Measurements from ENCODE around the gene FARSB. TPM values are rescaled to one million over a fixed set of nuclear protein-coding genes. Genes with fewer than 3 reads are reported as not detected.

FARSB gene
- total RNA-seq, 1 donor from 2014 or later, result 48.9 TPM

- Mint-ChIP-seq H3K27ac (no peak overlapping the region), H3K27me3 (ENCODE audit: insufficient read depth) (no peaks in the 10 kb centered on the region), H3K36me3 (ENCODE audit: low read depth) (peaks cover 18% of the 10 kb centered on the region), H3K4me1 (ENCODE audit: low read depth) (peaks cover 8% of the 10 kb centered on the region), H3K4me3 (no peak overlapping the region), H3K9me3 (no peaks in the 10 kb centered on the region)
- DNase-seq (ENCODE audit: low spot score), result no peak
- intact Hi-C loops (cut with micrococcal nuclease), result loop anchor here (1.0 to 2.0 kb wide), 2 partner anchors 296 to 557 kb away; no protein-coding TSS in a partner anchor
Observed at GRCh38 chr2:222613715-222614331, 42.1 kb downstream of the FARSB start.

- Mint-ChIP-seq H3K27me3 (ENCODE audit: insufficient read depth) (no peaks in the 10 kb centered on the region), H3K36me3 (ENCODE audit: low read depth) (peaks cover 21% of the 10 kb centered on the region), H3K9me3 (no peaks in the 10 kb centered on the region), H3K4me3 (no peak overlapping the region), H3K27ac (no peak overlapping the region), H3K4me1 (ENCODE audit: low read depth) (peaks cover 8% of the 10 kb centered on the region)
- no peak for DNase-seq (ENCODE audit: low spot score)
- intact Hi-C loops (cut with micrococcal nuclease), result loop anchor here (2.0 kb wide), 1 partner anchor 555 kb away; no protein-coding TSS in a partner anchor
Observed at GRCh38 chr2:222611684-222612083, 44.2 kb downstream of the FARSB start.

- intact Hi-C loops (cut with micrococcal nuclease), result no loop called here
- DNase-seq (ENCODE audit: low spot score), result no peak
- peaks cover 16% of the 10 kb centered on the region for H3K36me3 Mint-ChIP-seq (ENCODE audit: low read depth)
- no peak overlapping the region for H3K27ac Mint-ChIP-seq
- no peaks in the 10 kb centered on the region for H3K9me3 Mint-ChIP-seq
- no peak overlapping the region for H3K4me3 Mint-ChIP-seq
- peaks cover 8% of the 10 kb centered on the region for H3K4me1 Mint-ChIP-seq (ENCODE audit: low read depth)
- no peaks in the 10 kb centered on the region for H3K27me3 Mint-ChIP-seq (ENCODE audit: insufficient read depth)
Observed at GRCh38 chr2:222610746-222611145, 45.1 kb downstream of the FARSB start.

GRCh38 chr2:222609381-222609780 is 46.5 kb downstream of the FARSB start:
- Mint-ChIP-seq H3K4me1 (ENCODE audit: low read depth) (no peaks in the 10 kb centered on the region), H3K9me3 (no peaks in the 10 kb centered on the region), H3K36me3 (ENCODE audit: low read depth) (peaks cover 19% of the 10 kb centered on the region), H3K27ac (no peak overlapping the region), H3K4me3 (no peak overlapping the region), H3K27me3 (ENCODE audit: insufficient read depth) (no peaks in the 10 kb centered on the region)
- no peak for DNase-seq (ENCODE audit: low spot score)
- intact Hi-C loops (cut with micrococcal nuclease), result no loop called here

GRCh38 chr2:222608081-222608480 is 47.8 kb downstream of the FARSB start:
- no peaks in the 10 kb centered on the region for H3K4me1 Mint-ChIP-seq (ENCODE audit: low read depth)
- no peak overlapping the region for H3K4me3 Mint-ChIP-seq
- peaks cover 19% of the 10 kb centered on the region for H3K36me3 Mint-ChIP-seq (ENCODE audit: low read depth)
- no peaks in the 10 kb centered on the region for H3K9me3 Mint-ChIP-seq
- no peak overlapping the region for H3K27ac Mint-ChIP-seq
- intact Hi-C loops (cut with micrococcal nuclease), result no loop called here
- H3K27me3 Mint-ChIP-seq (ENCODE audit: insufficient read depth), result no peaks in the 10 kb centered on the region
- no peak for DNase-seq (ENCODE audit: low spot score)

- H3K27ac Mint-ChIP-seq, result no peak overlapping the region
- no peaks in the 10 kb centered on the region for H3K9me3 Mint-ChIP-seq
- peaks cover 24% of the 10 kb centered on the region for H3K36me3 Mint-ChIP-seq (ENCODE audit: low read depth)
- DNase-seq (ENCODE audit: low spot score), result no peak
- no peak overlapping the region for H3K4me3 Mint-ChIP-seq
- intact Hi-C loops (cut with micrococcal nuclease), result no loop called here
- no peaks in the 10 kb centered on the region for H3K27me3 Mint-ChIP-seq (ENCODE audit: insufficient read depth)
- H3K4me1 Mint-ChIP-seq (ENCODE audit: low read depth), result no peaks in the 10 kb centered on the region
Observed at GRCh38 chr2:222606306-222606705, 49.6 kb downstream of the FARSB start.

GRCh38 chr2:222604749-222605515 is 51.0 kb downstream of the FARSB start:
- no peaks in the 10 kb centered on the region for H3K4me1 Mint-ChIP-seq (ENCODE audit: low read depth)
- DNase-seq (ENCODE audit: low spot score), result no peak
- H3K27ac Mint-ChIP-seq, result no peak overlapping the region
- peaks cover 20% of the 10 kb centered on the region for H3K36me3 Mint-ChIP-seq (ENCODE audit: low read depth)
- no peaks in the 10 kb centered on the region for H3K9me3 Mint-ChIP-seq
- intact Hi-C loops (cut with micrococcal nuclease), result no loop called here
- H3K27me3 Mint-ChIP-seq (ENCODE audit: insufficient read depth), result no peaks in the 10 kb centered on the region
- H3K4me3 Mint-ChIP-seq, result no peak overlapping the region

GRCh38 chr2:222603501-222603900 is 52.4 kb downstream of the FARSB start:
- Mint-ChIP-seq H3K9me3 (no peaks in the 10 kb centered on the region), H3K27me3 (ENCODE audit: insufficient read depth) (no peaks in the 10 kb centered on the region), H3K27ac (no peak overlapping the region)

GRCh38 chr2:222598611-222599010 is 57.3 kb downstream of the FARSB start:
- Mint-ChIP-seq H3K4me3 (no peak overlapping the region), H3K27ac (no peak overlapping the region), H3K27me3 (ENCODE audit: insufficient read depth) (no peaks in the 10 kb centered on the region), H3K36me3 (ENCODE audit: low read depth) (peaks cover 33% of the 10 kb centered on the region), H3K4me1 (ENCODE audit: low read depth) (no peaks in the 10 kb centered on the region), H3K9me3 (no peaks in the 10 kb centered on the region)
- intact Hi-C loops (cut with micrococcal nuclease), result no loop called here
- DNase-seq (ENCODE audit: low spot score), result no peak

More at GRCh38 chr2:222603501-222603900, 52.4 kb downstream of the FARSB start:
- intact Hi-C loops (cut with micrococcal nuclease), result no loop called here
- DNase-seq (ENCODE audit: low spot score), result no peak
- Mint-ChIP-seq H3K4me1 (ENCODE audit: low read depth) (no peaks in the 10 kb centered on the region), H3K4me3 (no peak overlapping the region), H3K36me3 (ENCODE audit: low read depth) (peaks cover 23% of the 10 kb centered on the region)

GRCh38 chr2:222595581-222595980 is 60.3 kb downstream of the FARSB start:
- H3K27ac Mint-ChIP-seq, result no peak overlapping the region
- intact Hi-C loops (cut with micrococcal nuclease), result no loop called here
- DNase-seq (ENCODE audit: low spot score), result no peak
- no peaks in the 10 kb centered on the region for H3K9me3 Mint-ChIP-seq
- no peaks in the 10 kb centered on the region for H3K4me1 Mint-ChIP-seq (ENCODE audit: low read depth)
- H3K27me3 Mint-ChIP-seq (ENCODE audit: insufficient read depth), result no peaks in the 10 kb centered on the region
- peaks cover 42% of the 10 kb centered on the region for H3K36me3 Mint-ChIP-seq (ENCODE audit: low read depth)
- H3K4me3 Mint-ChIP-seq, result no peak overlapping the region

- intact Hi-C loops (cut with micrococcal nuclease), result no loop called here
- no peak for DNase-seq (ENCODE audit: low spot score)
- Mint-ChIP-seq H3K9me3 (no peaks in the 10 kb centered on the region), H3K4me3 (no peak overlapping the region), H3K27me3 (ENCODE audit: insufficient read depth) (no peaks in the 10 kb centered on the region), H3K4me1 (ENCODE audit: low read depth) (no peaks in the 10 kb centered on the region), H3K36me3 (ENCODE audit: low read depth) (peaks cover 47% of the 10 kb centered on the region), H3K27ac (no peak overlapping the region)
Observed at GRCh38 chr2:222594679-222595078, 61.2 kb downstream of the FARSB start.

- Mint-ChIP-seq H3K4me1 (ENCODE audit: low read depth) (no peaks in the 10 kb centered on the region), H3K4me3 (no peak overlapping the region), H3K27ac (no peak overlapping the region), H3K9me3 (no peaks in the 10 kb centered on the region), H3K27me3 (ENCODE audit: insufficient read depth) (no peaks in the 10 kb centered on the region), H3K36me3 (ENCODE audit: low read depth) (peaks cover 45% of the 10 kb centered on the region)
- intact Hi-C loops (cut with micrococcal nuclease), result no loop called here
- DNase-seq (ENCODE audit: low spot score), result no peak
Observed at GRCh38 chr2:222592176-222592575, 63.7 kb downstream of the FARSB start.

- no peak overlapping the region for H3K27ac Mint-ChIP-seq
Observed at GRCh38 chr2:222591661-222592060, 64.2 kb downstream of the FARSB start.

More at GRCh38 chr2:222591661-222592060, 64.2 kb downstream of the FARSB start:
- H3K4me1 Mint-ChIP-seq (ENCODE audit: low read depth), result no peaks in the 10 kb centered on the region
- no peaks in the 10 kb centered on the region for H3K27me3 Mint-ChIP-seq (ENCODE audit: insufficient read depth)
- intact Hi-C loops (cut with micrococcal nuclease), result no loop called here
- peaks cover 48% of the 10 kb centered on the region for H3K36me3 Mint-ChIP-seq (ENCODE audit: low read depth)
- DNase-seq (ENCODE audit: low spot score), result no peak
- H3K4me3 Mint-ChIP-seq, result no peak overlapping the region
- no peaks in the 10 kb centered on the region for H3K9me3 Mint-ChIP-seq

Data from activated T-helper 1 cell treated with anti-CD3 and anti-CD28 coated beads, Interleukin-12 subunit alpha, Interleukin-12 subunit beta, Interleukin-2, Interleukin-4 antibody, amounts not matched to agents 30 ng/mL and 10 ng/mL and 1 ng/mL, durations not matched to agents 14 hours and 24 hours and 36 hours (primary cell).